GM18505 (cell line): ENCODE results near the gene MYO9A.

Experiments used
- ATAC-seq: cut with Tn5 transposase; IDR thresholded peaks from one replicate; pipeline ENCODE4 v1.9.1; 2021; ENCODE audit not compliant: unreplicated experiment
- POLR2A ChIP-seq: IDR thresholded peaks from 4 replicates; pipeline ENCODE4 v1.6.1; 2011; ENCODE audit warnings: borderline replicate concordance; ENCODE audit not compliant: insufficient read depth, insufficient read length; ENCODE audit errors: extremely low read depth

The MYO9A gene

GRCh38 chr15:71781179-71781964 is 336.6 kb downstream of the MYO9A start:
- no peak for ATAC-seq
- TF ChIP-seq POLR2A: no peak

GRCh38 chr15:71780115-71780976 is 337.6 kb downstream of the MYO9A start:
- no peak for ATAC-seq

GRCh38 chr15:71779073-71779797 is 338.7 kb downstream of the MYO9A start:
- no peak for TF ChIP-seq POLR2A
- ATAC-seq: no peak

More at GRCh38 chr15:71780115-71780976, 337.6 kb downstream of the MYO9A start:
- TF ChIP-seq POLR2A: no peak

- ATAC-seq: no peak
- TF ChIP-seq POLR2A: no peak
Observed at GRCh38 chr15:71777216-71777943, 340.6 kb downstream of the MYO9A start.

GRCh38 chr15:71776304-71776703 is 341.6 kb downstream of the MYO9A start:
- ATAC-seq: no peak
- no peak for TF ChIP-seq POLR2A

GRCh38 chr15:71775856-71776255 is 342.1 kb downstream of the MYO9A start:
- no peak for ATAC-seq
- TF ChIP-seq POLR2A: no peak

- TF ChIP-seq POLR2A: no peak
- no peak for ATAC-seq
Observed at GRCh38 chr15:71773206-71773859, 344.6 kb downstream of the MYO9A start.
